Stimulated activated naive CD8-positive, alpha-beta T cell treated with anti-CD3 and anti-CD28 coated beads, Interleukin-15, Interleukin-2, amounts not matched to agents 100 U/mL and 50 U/mL, for 24 hours (primary cell): Measurements from ENCODE around the gene CYP3A4.

Experiments
- ATAC-seq: fragments of 150-1000 bp; cut with Tn5 transposase; one replicate; pipeline ENCODE4 v1.10.0; 2021
- DNase-seq: peaks from one replicate; pipeline ENCODE4 v3.0.0; 2021

The CYP3A4 gene

GRCh38 chr7:99720800-99721595, 63.0 kb downstream of the CYP3A4 start:
- no peak for DNase-seq
- ATAC-seq, result no peak

GRCh38 chr7:99719996-99720769, 63.8 kb downstream of the CYP3A4 start:
- no peak for DNase-seq
- ATAC-seq, result peak; percentile 52

GRCh38 chr7:99713995-99714570, 69.9 kb downstream of the CYP3A4 start:
- no peak for DNase-seq
- ATAC-seq, result no peak

GRCh38 chr7:99709838-99710578, 74.0 kb downstream of the CYP3A4 start:
- DNase-seq (no peak), ATAC-seq (no peak)

- ATAC-seq (no peak), DNase-seq (no peak)
Measured at GRCh38 chr7:99709260-99709659, 74.7 kb downstream of the CYP3A4 start.

GRCh38 chr7:99707096-99707495, 76.9 kb downstream of the CYP3A4 start:
- ATAC-seq (no peak), DNase-seq (no peak)
